GF-D8 (cell line): ENCODE data around the gene TRIP13.
"Not testable (repeated sequence)": the region's sequence is repeated elsewhere in the genome, so short reads cannot be mapped to it uniquely, and the experiment has no call there.

Experiments
- DNase-seq: peaks from one replicate; lab custom pipeline; 2025; lab: John Stamatoyannopoulos, UW

The TRIP13 gene

GRCh38 chr5:919356-920000 lies 26.8 kb downstream of the TRIP13 start:
- no peak for DNase-seq

GRCh38 chr5:920321-920720 lies 27.6 kb downstream of the TRIP13 start:
- DNase-seq, result no peak

- DNase-seq, result no peak
Observed at GRCh38 chr5:921456-922435, 29.1 kb downstream of the TRIP13 start.

- no peak for DNase-seq
Observed at GRCh38 chr5:922436-923280, 30.0 kb downstream of the TRIP13 start.

- DNase-seq, result no peak
Observed at GRCh38 chr5:923281-923873, 30.7 kb downstream of the TRIP13 start.

GRCh38 chr5:926417-927171 lies 33.9 kb downstream of the TRIP13 start:
- DNase-seq, result no peak

- no peak for DNase-seq
Observed at GRCh38 chr5:927172-928015, 34.7 kb downstream of the TRIP13 start.

GRCh38 chr5:929182-929581 lies 36.5 kb downstream of the TRIP13 start:
- DNase-seq, result not testable (repeated sequence)

GRCh38 chr5:929596-929995 lies 36.9 kb downstream of the TRIP13 start:
- no peak for DNase-seq

- DNase-seq, result no peak
Observed at GRCh38 chr5:930866-931265, 38.2 kb downstream of the TRIP13 start.

- DNase-seq, result no peak
Observed at GRCh38 chr5:931570-932145, 39.0 kb downstream of the TRIP13 start.

- no peak for DNase-seq
Observed at GRCh38 chr5:932151-932627, 39.5 kb downstream of the TRIP13 start.

GRCh38 chr5:932628-933250 lies 40.1 kb downstream of the TRIP13 start:
- DNase-seq, result no peak

GRCh38 chr5:933251-933861 lies 40.7 kb downstream of the TRIP13 start:
- DNase-seq, result no peak

- DNase-seq, result not testable (repeated sequence)
Observed at GRCh38 chr5:933951-934350, 41.3 kb downstream of the TRIP13 start.

- DNase-seq, result not testable (repeated sequence)
Observed at GRCh38 chr5:934381-934967, 41.8 kb downstream of the TRIP13 start.

GRCh38 chr5:935510-936084 lies 42.9 kb downstream of the TRIP13 start:
- DNase-seq, result no peak
